ENCODE data around the gene FTSJ1.

Gene FTSJ1

DNA sequence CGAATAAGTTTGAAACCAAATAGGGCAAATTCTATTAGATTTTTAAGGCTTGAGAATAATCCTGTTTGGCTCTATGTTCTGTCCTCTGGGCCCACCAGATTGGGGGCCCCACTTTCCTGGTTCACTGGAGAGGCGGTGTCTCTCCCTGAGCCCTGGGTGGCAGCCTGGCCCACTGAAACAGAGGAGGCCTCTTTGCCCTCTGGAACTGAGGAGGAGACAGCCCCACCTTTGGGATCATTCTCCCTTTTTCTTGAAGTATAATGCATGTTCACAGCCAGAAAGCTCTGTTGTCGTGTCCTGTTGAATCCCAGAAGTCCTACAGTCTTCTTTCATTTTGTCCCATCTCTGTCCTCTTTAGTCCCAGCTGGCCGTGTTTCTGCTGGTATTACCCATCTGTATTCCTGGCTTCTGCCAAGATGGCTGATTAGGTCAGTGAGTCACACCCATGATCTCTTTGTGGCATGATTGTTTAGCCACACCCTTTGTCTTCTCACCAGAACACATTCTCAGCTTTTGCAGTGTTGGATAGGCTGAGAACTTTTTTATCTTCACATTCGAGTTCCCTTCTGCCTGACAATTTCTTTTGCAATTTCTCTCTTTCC, 55.5 kb downstream of the FTSJ1 start:
- no peak for DNase-seq

GRCh38 chrX:48532161-48532560, 56.2 kb downstream of the FTSJ1 start:
- DNase-seq, result no peak

DNA sequence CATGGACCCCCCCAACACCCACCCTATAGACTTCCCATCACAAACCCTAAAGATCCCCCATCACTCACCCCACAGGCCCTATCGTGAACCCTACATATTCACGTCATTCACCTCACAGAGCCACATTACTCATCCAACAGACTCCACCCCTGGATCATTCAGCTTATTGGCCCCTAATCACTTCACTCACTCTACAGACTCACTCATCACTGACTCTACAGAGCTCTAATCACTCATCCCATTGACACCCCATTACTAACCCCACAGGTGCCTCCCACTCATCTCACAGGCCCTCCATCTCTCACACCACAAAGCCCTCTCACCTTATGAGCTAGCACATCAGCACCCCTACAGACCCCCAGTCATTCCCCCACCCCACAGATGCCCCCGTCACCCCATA, 57.2 kb downstream of the FTSJ1 start:
- DNase-seq, result no peak
